Measurements from ENCODE around the gene CMIP. TPM values are rescaled to one million over a fixed set of nuclear protein-coding genes. Genes with fewer than 3 reads are reported as not detected.
"Not testable (repeated sequence)": the region's sequence is repeated elsewhere in the genome, so short reads cannot be mapped to it uniquely, and the experiment has no call there.

CMIP gene
- 8.3 and 61.0 TPM in 2 replicates for total RNA-seq

DNA sequence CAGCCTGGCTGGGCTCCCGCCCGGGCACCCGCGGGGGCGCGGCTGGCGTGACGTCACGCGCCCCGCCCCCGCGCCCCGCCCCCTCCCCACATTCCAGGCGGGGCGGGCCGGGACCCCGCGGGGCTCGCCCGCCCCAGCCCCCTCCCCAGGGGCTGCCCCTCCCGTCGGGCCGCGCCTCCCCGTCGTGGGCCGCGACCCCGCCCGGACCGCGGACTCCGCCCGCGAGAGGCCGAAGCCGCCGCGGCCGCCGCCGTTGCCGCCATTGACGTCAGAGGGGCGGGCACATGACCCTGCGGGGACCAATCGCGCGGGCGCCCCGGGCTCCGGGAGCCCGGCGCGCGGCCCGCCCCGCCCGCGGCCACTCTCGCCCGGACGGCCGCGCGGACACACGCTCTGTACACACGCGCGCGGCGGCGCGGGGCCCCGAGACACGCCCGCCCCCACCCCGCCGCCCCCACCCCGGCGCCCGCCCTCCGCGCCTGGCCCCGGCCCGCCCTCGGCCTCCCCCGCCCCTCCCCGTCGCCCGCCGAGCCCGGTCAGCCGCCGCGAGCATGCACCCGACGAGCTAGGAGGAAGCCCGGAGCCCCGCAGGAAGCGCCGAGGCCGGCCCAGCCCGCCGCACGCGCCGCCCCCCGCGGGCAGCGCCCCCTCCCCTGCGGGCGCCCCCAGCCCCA lies at the start of gene CMIP:
CMIP (plus strand) TSS at position 361 of the 674 bp plus-strand sequence.
- peak; percentile 30 for DNase-seq (ENCODE audit: low read depth)

DNA sequence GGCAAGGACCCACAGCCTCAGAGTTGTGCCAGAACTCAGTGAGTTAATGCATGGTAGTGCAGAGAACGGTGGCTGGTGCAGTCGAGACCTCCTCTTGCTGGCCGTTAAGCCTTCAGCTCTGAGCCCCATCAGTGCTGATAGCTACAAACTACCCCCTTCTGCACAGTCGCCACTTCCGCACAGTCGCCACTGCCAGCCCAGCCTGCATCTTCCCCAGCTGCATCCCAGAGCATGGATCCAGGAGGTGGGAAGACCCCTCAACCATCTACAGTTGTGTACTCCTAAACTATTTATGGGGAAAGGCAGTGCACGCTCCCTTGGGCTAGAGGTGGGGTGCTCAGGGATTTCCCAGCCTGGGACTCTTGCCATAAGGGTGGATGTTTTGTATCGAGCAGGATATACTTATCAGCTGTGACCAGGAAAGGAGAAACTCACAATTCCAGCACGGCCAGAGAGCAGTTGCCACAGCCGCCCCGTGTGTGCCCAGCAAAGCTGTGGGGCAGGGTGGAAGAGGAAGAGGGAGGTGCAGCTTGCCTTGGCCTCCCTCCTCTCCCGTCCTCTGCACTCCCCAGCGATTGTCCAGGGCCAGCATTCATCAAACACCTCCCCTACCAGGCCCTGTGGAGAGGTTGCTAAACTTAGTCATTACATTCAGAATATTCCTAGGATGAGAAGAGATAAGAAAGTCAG lies 49.5 kb upstream of the CMIP start:
- DNase-seq (ENCODE audit: low read depth): no peak

DNA sequence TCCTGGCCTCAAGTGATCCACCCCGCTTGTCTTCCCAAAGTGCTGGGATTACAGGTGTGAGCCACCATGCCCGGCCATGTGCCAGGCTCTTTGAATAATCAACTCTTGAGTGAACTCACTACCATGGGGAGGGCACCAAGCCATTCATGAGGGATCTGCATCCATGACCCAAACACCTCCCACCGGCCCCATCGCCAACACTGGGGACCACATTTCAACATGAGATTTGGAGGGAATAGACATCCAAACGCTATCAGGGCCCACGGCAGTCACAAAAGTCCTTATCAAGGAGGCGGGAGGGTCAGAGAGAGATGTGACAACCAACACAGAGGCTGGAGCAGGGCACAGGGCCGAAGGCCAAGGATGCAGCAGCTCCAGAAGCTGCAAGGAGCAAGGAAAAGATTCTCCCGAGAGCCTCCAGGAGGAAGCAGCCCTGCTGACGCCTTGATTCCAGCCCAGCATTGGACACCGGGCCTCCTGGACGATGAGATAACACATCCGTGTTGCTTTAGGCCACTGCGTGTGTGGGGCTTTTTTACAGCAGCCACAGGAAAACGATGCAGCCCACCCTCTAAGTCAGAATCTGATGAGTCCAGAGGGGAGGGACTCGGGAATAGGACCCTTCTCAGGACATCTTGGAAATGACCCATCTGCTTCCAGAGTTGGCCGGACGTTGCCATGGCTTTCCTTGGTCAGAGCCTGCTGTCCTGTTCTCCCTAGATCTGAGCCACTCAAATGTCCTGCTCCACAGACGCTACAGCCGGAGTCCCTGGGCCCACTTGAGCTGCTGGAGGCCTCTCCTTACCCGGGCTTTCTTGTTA lies 47.3 kb upstream of the CMIP start:
- no peak for DNase-seq (ENCODE audit: low read depth)

DNA sequence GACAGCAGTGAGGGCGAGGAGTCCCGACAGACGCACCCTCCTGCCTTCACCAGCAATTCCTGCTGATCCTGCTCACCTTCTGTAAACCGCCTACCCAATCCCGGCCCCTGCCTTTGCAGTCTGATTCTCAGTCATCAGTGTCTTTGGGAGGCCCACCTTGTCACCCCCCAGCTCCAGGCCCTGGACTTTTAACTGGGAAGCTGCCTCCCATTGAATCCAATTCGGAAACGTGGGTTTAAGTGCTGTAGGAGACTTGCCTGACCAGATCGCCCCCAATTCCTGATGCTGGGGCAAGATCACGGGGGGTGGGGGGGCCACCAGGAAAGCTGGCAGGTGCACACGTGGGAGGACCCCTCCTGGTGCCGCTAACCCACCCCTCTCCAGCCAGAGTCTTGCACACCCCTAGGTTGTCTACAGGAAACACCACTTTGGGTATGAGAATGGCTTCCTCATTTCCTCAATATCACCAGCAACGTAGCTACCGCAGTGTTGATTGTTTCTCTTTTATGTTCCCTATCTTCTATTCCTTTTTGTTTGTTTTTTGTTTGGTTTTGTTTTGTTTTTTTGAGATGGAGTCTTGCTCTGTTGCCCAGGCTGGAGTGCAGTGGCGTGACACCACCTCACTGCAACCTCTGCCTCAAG lies 46.6 kb upstream of the CMIP start:
- DNase-seq (ENCODE audit: low read depth): no peak

DNA sequence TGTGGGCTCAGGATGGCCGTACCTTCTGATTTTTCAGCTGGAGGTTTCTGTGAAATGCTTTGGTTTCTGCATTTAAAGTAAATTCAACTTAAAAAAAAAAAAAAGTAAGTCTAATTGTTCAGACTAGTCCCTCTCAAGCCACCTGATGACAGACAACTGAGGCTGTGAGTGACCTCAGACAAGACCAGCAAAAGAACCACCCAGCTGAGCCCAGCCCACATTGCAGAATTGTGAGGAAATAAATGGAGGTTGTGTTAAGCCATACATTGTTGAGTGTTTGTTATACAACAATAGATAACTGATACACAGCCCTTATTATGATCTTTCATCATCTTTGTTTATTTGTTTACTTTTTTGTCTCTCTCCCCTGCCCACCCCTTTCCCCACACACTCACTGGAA lies 44.7 kb upstream of the CMIP start:
- no peak for DNase-seq (ENCODE audit: low read depth)

DNA sequence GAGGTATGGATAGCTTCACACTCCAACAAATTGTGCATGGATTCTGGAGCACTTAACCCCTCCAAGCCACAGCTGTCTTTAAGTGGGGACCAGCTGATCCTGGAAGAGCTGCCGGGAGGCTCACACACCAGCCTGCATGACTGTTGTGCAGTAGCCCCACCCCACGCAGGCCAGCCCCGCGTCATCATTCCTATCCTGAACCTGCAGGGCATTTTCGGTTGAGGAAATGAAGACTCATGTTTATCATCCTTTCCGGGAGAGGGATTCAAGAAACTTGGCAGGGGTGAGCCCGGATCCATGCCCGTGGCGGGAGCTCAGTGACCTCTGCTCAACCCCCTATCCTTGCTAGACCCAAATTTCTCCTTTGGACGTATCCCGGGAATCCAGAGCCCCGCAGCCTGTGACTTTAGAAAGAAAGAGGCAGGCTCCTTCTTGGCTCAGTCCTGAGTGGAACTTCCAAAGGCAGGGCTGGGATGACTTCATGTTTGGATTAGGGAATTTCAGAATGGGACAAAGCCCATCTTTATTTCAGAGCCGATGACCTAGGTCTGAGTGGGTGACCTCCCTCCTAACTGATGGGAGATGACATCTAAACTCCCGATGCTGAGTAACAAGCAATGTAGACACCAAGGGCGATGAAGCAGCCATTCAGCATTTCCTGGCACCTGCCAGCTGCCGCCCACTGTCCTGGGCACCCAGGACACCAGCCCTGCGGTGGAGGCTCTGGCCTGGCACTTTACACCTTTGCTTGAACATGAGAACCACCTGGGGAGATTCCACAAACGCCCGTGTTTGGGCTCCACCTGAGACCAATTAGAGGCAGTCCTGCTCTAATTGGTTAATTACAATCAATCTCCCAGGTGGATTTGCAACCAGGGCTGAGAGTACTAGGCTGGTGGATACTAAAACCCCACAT lies 43.3 kb upstream of the CMIP start:
- peak; percentile 13 for DNase-seq (ENCODE audit: low read depth)

DNA sequence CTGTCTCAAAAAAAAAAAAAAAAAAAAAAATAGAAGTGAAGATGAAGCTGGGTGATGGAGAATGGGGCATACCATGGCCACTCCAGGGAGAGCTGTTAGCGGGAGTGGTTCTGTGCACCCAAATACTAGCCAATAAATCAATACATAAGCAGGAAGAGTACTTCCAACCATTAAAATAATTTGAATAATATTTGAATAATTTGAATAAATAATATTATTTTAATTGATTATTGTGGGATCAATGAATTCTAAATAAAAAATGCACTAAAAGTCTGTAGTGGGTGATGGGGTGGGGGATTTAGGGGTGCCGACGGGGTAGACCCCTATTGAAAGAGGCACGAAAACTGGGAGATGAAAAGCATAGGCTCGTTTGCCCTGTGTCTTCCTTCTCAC lies 41.4 kb upstream of the CMIP start:
- DNase-seq (ENCODE audit: low read depth): no peak

DNA sequence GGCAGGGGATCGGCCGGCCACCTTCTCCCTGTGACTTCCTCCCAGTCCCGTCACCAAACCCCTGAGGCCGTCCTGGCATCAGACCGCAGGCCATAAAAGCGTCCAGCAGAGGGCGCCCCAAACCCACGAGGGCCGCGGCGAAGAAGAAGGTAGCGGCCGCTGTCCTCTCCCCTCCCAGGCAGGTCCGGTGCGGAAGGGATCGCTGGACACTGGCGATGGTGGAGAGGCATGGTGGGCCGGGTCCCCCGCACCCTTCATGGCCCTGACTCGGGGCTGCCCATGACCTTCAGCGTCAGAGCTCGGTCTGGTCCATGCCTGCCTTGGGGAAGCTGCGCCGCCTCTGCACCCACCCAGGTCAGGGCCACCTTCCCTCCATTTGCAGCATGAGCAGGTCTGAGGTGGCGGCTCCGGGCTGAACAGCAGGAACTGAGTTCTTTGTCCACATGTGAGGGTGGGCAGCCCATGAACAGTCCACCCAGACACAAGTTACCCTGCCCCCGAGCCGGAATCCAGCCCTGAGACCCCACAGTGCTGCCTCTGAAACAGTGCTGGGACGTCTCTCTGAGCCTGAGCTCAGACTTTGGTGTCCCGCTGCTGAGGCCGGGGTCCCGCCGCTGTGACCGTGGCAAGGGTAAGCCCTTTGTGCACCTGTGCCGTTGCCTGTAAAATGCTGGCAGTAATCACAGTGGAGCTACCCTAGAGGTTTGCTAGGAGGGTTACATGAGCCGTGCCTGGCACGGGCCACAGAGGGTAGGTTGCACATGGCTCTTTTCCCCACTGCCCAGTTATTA lies 40.8 kb upstream of the CMIP start:
- DNase-seq (ENCODE audit: low read depth): peak; percentile 33

DNA sequence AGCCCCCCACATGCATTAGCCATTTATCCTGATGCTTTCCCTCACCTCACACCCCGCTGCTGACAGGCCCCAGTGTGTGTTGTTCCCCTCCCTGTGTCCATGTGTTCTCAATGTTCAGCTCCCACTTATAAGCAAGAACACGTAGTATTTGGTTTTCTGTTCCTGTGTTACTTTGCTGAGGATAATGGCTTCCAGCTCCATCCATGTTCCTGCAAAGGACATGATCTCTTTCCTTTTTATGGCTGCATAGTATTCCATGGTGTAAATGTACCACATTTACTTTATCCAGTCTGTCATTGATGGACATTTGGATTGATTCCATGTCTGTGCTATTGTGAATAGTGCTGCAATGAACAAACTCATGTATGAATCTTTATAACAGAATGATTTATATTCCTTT lies 39.6 kb upstream of the CMIP start:
- not testable (repeated sequence) for DNase-seq (ENCODE audit: low read depth)

DNA sequence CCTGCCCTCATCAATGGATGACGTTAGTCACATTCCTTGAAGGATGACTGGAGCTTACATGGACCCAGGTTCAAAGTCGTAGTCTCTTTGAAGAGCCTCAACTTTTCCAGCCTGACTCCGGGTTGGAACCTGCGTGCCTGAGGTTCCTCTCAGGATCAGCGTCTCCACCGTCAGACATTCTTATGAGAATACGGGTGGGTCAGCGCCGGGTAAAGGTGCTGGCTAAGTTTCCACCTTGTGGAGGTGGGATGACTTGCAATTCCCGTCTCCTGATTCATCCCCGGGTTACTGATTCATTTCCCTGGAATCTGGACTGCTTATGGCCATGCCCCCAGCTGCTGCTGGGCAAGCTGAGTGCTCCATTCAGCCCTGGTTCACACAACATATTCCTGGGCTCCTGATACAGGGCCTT lies 38.9 kb upstream of the CMIP start:
- DNase-seq (ENCODE audit: low read depth): peak; percentile 98

DNA sequence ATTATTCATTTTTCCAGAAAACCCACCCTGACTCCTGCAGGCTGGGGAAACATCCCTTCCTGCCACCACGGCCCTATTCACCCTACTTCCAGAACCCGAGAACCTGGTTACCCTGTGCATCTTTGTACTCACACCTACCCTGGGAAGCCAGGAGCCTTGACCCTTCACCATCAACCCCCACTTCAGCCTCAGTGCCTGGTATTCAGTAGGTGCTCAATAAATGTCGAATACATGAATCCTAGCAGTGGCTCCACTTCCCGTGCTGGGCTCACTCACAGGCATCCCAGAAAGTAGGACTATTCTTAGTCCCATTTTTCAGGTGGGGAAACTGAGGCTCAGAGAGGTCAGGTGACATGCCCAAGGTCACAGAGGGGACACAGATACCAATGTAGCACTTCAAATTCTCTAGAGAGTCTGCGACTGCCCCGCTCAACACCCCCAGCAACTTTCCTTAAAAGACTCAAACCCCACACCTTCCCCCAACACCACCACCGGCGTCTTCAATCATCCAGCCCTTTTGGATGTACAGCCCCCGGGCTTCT lies 36.1 kb upstream of the CMIP start:
- DNase-seq (ENCODE audit: low read depth): no peak

DNA sequence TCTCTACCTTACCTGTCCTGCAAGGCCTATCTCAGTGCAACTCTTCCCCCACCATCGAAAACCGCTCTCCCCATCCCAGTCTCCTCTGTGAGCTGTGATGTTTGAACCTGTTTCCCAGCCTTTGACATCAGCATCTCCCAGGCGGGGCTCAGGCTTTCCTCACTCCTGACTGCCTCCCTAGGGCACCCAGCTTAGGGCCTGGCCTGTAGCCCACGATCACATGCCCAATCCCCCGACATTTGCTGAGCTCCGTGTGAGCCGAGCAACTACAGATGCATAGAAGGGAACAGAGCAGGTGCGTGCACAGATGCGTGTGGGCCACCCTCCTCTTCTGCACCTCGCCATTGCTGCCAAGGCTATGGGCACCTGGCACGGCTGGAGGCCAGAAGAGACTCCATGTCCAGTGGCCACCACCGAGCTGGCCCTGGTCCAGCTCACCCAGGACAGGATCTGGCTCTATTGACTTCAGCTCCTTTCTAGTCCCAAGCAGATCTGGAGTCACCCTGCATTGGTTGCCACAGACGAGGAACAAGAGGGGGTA lies 35.5 kb upstream of the CMIP start:
- DNase-seq (ENCODE audit: low read depth): no peak

DNA sequence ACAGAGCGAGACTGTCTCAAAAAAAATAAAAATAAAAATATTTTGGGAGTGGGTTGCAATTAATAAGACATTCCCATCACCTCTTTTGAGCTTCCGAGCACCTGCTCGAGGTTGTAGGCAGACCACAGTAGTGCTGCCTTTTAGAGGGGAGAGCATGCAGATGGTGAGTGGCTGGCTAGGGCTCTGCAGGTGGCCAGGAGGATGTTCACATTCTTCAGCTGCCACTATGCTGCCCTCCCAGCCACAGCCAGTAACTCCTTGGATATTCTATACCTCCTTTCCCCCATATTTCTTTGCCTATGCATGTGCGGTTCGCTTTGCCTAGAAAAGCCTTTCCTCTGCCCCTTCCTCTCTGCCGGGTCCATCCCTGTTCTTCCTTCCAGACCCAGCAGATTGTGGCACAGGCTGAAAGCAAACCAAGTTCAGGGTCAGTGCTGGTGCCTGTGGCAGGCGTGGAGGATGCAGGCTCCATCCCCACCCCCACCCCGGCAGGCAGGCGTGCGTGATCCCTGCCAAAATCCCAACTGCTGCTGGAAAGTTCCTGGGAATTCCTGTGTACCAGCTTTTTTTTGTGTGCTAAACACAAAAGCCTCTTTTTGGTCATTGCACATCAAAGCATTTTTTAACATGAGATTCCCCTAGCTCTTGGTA lies 33.8 kb upstream of the CMIP start:
- no peak for DNase-seq (ENCODE audit: low read depth)

DNA sequence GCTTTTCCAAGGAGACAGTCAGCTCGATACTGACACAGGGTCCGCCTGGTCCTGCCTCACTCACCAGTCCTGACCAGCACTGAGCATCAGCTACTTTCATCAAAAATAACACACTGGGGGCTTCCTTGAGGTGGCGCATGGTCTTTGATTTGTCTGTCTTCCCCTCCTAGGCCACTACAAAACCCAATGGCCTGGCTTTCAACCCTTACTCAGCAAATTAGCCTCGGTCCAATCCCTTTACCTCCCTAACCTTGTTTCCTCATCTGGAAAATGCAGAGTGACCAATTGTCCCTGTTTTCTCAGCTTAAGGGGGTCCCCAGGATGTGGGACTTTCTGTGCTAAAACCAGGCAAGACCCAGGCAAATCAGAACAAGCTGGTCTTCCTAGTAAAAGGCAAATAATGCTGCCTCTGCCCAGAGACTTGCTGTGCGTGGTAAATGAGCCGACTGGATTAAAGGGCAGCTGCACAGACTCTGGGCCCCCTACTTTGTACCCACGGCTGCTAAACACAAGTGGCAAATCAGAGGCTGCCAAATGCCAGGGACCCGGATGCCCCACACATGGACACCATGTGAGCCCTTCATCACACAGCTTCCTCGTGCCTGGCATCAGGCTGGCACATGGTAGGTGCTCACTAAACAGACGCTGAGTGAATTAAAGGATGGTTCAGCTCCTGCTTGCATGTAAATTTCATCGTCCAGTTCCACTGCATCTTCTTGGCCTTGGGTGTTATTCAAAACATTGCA lies 31.2 kb upstream of the CMIP start:
- DNase-seq (ENCODE audit: low read depth): no peak

DNA sequence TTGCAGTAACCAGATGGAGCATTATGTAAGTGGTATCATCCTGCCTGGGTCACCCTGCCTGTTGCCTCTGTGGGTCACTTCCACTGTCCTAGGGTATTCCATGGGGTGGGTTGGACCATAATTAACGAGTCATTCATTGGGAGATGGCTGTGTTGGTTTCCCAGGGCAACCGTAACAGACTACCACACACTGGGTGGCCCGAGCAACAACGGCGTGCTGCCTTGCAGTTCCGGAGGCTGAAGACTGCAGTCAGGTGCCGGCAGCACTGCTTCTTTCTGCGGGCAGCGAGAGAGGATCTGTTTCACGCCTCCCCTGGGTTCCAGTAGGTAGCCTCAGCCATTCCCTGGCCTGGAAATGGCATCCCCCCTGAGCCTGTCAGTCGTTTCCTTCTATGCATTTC lies 28.9 kb upstream of the CMIP start:
- DNase-seq (ENCODE audit: low read depth): no peak

DNA sequence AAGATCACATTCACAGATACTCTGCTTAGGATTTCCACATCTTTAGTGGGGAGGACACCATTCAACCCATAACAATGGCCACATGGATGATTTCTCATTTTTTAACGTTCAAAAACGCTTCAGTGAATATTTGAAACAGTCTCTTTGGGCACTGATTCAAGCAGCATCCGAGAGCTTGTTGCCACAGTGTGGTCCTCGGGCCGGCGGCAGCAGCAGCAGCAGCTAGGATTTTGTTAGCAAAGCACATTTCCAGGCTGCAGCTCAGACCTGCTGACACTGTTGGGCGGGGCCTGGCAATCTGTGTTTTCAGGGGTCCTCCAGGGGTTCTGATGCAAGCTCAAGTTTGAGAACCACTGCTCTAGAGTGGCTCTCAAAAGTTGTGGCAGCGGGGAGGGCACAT lies 27.9 kb upstream of the CMIP start:
- DNase-seq (ENCODE audit: low read depth): no peak

DNA sequence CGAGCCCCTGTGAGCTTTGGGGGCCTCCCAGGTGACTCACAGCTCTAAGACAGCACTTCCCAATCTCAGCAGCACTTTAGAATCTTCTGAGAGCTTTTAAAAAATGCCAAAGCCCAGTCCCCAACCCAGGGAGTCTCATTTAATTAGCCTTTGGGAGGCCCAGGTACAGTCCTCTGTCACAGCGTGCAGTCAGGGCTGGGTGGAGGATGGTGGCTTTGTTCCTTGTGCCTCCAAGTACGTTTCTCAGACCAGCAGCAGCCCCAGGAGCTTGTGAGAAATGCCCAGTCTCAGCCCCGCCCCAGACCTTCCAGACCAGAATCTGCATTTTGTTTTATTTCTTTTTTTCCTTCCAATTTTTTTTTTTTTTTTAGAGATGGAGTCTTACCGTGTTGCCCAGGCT lies 27.4 kb upstream of the CMIP start:
- DNase-seq (ENCODE audit: low read depth): no peak

DNA sequence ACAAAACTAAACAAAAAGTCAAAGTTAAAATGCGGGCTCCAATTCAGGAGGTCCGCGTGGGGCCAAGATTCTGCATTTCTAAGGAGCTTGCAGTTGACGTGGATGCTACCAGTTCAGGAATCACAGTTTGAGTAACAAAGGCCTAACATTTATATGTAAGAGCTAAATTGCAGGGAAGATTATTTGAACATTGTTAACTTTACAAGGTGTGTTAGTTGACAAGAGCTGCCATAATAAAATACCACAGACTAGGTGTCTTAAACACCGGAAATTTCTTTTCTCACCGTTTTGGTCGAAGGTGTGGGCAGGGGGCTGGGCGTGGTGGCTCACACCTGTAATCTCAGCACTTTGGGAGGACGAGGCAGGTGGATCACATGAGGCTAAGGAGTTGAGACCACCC lies 24.8 kb upstream of the CMIP start:
- no peak for DNase-seq (ENCODE audit: low read depth)

DNA sequence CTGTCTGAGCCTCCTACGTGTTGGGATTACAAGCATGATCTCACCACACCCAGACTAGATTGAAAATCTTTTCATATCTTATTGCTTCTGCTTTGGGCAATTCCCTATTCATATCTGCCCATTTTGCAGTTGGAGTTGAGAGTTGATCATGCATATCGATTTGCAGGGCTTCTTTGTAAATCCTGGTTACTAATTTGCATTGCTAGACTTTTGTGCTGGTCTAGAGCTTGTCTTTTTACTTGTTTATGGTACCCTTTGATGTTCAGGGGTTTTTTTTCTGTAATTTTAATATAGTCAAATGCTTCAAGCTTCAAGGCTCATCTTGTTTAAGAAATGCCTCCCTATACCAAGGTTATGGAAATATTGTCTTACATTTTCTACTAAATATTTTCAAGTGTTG lies 23.5 kb upstream of the CMIP start:
- DNase-seq (ENCODE audit: low read depth): no peak
